GM13977 (cell line): ENCODE data around the gene RANBP9.

Source experiments
- DNase-seq: peaks from one replicate; pipeline ENCODE4 v3.0.0; 2012; ENCODE audit warnings: low spot score
- in situ Hi-C: fragments of 300-500 bp; cut with MboI; formaldehyde crosslinking; loops from one replicate; pipeline ENCODE4 v1.12.0; 2022; ENCODE audit warnings: low sequenced_read_pairs, low pct_unique_long_range_greater_than_20kb, mixed read lengths, inconsistent platforms; ENCODE audit not compliant: unreplicated experiment
- TF ChIP-seq, protein P1 (sequence below): IDR thresholded peaks from 2 replicates; pipeline ENCODE4 v1.5.1; 2012; ENCODE audit warnings: mild to moderate bottlenecking, control low read depth; ENCODE audit not compliant: insufficient read depth; ENCODE audit errors: extremely low read depth, missing control alignments

Gene RANBP9

DNA sequence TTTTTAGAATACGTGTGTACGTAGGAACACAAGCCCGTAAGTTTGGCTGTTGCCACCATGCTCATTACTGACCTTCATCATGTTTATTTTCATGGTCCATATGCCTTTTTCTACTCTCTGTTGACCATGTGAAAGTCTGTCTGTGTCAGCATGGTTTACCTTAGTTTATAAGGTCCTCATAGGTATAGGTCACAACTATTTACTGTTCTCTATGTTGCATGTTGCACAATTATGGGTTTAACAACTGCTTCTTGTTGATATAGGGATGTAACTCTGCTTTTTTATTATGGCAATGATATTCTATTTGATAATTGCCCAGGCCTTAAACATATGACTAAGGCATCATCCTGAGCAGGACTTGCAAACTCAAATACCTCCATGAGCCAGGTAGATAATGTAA lies 13.4 kb upstream of the RANBP9 start:
- TF ChIP-seq, protein P1, sequence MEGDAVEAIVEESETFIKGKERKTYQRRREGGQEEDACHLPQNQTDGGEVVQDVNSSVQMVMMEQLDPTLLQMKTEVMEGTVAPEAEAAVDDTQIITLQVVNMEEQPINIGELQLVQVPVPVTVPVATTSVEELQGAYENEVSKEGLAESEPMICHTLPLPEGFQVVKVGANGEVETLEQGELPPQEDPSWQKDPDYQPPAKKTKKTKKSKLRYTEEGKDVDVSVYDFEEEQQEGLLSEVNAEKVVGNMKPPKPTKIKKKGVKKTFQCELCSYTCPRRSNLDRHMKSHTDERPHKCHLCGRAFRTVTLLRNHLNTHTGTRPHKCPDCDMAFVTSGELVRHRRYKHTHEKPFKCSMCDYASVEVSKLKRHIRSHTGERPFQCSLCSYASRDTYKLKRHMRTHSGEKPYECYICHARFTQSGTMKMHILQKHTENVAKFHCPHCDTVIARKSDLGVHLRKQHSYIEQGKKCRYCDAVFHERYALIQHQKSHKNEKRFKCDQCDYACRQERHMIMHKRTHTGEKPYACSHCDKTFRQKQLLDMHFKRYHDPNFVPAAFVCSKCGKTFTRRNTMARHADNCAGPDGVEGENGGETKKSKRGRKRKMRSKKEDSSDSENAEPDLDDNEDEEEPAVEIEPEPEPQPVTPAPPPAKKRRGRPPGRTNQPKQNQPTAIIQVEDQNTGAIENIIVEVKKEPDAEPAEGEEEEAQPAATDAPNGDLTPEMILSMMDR = no peak
- in situ Hi-C loops = no loop called here
- DNase-seq = no peak

DNA sequence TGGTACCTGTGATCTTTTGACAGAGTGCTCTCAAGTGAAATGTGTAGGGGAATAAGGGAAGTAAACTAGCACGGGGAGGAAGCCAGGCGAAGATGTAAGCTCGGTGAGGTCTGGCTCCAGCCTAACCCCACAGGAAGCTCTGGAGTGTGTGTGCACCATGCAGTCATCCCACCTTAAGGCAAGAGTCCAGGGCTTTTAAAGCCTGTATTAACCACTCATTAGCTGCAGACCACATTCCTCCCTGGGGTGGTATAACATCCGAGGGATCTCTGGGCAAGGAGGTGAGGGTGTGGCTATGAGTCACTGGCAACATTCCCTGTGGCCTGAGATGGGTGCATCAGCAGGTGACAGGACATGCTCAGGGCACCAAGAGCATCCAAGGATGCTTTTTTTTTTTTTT lies 12.5 kb upstream of the RANBP9 start:
- TF ChIP-seq, protein P1 = no peak
- DNase-seq = no peak
- in situ Hi-C loops = no loop called here

DNA sequence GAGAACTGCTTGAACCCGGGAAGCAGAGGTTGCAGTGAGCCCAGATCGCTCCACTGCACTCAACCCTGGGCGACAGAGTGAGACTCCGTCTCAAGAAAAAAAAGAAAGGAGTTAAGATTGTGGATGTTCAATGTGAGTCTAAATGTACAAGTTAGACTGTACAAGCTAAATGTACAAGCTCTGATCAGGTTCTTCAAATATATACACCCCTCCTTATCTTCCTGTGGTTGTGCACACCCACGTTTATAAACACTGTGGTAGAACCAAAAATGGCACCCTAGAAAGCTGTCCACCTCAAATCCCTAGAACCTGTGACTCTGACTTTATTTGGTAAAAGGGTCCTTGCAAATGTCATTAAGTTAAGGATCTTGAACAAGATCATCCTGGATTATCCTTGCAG lies 11.2 kb upstream of the RANBP9 start:
- TF ChIP-seq, protein P1 = no peak
- no peak for DNase-seq
- in situ Hi-C loops = no loop called here

DNA sequence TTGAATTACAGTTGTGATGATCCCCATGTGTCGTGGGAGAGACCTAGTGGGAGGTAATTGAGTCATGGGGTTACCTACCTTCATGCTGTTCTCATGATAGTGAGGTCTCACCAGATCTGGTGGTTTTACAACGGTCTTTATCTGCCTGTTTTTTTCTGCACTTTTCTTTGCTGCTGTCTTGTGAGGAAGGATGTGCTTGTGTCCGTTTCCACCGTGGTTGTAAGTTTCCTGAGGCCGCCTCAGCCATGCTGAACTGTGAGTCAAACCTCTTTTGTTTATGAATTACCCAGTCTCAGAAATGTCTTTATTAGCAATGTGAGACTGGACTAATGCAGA lies 6.5 kb upstream of the RANBP9 start:
- in situ Hi-C loops = no loop called here
- TF ChIP-seq, protein P1 = no peak

DNA sequence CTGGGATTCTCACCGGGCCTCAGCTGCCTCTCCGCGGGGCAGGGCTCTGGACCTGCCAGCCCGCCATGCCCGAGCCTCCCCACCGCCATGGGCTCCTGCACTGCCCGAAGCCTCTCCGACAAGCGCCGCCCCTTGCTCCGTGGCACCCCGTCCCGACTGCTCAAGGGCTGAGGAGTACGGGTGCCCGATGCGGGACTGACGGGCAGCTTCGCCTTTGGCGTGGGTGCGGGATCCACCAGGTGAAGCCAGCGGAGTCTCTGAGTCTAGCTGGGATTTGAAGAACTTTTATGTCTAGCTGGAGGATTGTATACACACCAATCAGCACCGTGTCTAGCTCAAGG lies 5.3 kb upstream of the RANBP9 start:
- TF ChIP-seq, protein P1 = no peak
- no peak for DNase-seq
- in situ Hi-C loops = no loop called here

More for the DNA sequence above, 6.5 kb upstream of the RANBP9 start:
- DNase-seq = no peak

DNA sequence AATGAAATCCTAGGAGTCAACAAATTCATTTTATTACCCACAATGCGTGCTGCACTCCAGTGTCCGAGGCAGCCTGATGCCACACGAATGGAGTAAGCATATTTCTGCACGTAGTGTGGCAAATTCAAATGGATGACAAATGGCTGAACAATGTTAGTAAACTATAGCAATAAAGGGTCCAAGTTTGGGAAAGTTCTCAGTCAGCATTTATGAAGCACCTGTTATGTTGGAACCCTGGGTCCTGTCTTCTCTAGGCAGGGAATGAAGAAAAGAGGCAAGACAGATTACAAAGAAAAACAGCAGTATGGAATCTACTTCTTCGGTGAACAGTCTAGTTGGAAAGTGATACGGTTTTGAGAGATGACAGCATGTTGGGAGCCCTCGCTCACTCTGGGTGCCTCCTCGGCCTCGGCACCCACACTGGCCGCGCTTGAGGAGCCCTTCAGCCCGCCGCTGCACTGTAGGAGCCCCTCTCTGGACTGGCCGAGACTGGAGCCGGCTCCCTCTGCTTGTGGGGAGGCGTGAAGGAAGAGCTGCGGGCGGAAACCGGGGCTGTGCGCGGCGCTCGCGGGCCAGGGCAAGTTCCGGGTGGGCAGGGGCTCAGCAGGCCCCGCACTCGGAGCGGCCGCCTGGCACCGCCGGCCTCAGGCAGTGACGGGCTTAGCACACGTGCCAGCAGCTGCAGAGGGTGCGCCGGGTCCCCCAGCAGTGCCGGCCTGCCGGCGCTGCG lies 4.8 kb upstream of the RANBP9 start:
- no peak for DNase-seq
- in situ Hi-C loops = no loop called here
- TF ChIP-seq, protein P1 = no peak
